Chondrocyte (in vitro differentiated cells): ENCODE results near the gene ANKRD6. TPM values are rescaled to one million over a fixed set of nuclear protein-coding genes. Genes with fewer than 3 reads are reported as not detected.

Source experiments
- DNase-seq: peaks from one replicate; pipeline ENCODE4 v3.0.0; 2021; ENCODE audit warnings: mixed read lengths, low spot score
- H3K27ac Mint-ChIP-seq: one replicate; pipeline ENCODE4 v1.8.0; 2021; ENCODE audit warnings: mild to moderate bottlenecking, moderate library complexity, mixed read lengths; ENCODE audit not compliant: unreplicated experiment
- H3K27me3 Mint-ChIP-seq: 2 replicates; pipeline ENCODE4 v1.8.0; 2021; ENCODE audit warnings: low read depth, mixed read lengths
- H3K36me3 Mint-ChIP-seq: 2 replicates; pipeline ENCODE4 v1.8.0; 2021; ENCODE audit warnings: low read depth, mixed read lengths
- H3K4me1 Mint-ChIP-seq: 2 replicates; pipeline ENCODE4 v1.8.0; 2021; ENCODE audit warnings: low read depth, mild to moderate bottlenecking, mixed read lengths
- H3K4me3 Mint-ChIP-seq: one replicate; pipeline ENCODE4 v1.8.0; 2021; ENCODE audit warnings: mild to moderate bottlenecking, moderate library complexity, mixed read lengths; ENCODE audit not compliant: unreplicated experiment
- H3K9me3 Mint-ChIP-seq: 2 replicates; pipeline ENCODE4 v1.8.0; 2021; ENCODE audit warnings: low read depth, mixed read lengths
- total RNA-seq: library from RNA; stranded (reverse); gene quantifications from 3 replicates; pipeline ENCODE4 v1.2.1, GENCODE V29; 2021
- TF ChIP-seq, protein P1 (sequence below): fragments of 200-600 bp; sonication (generic); IDR thresholded peaks from 2 replicates; pipeline ENCODE4 v1.5.0; 2021; ENCODE audit warnings: antibody characterized with exemption, mild to moderate bottlenecking, moderate library complexity

Gene ANKRD6
- total RNA-seq, 1 donor from 2014 or later, result 31.3 TPM

DNA sequence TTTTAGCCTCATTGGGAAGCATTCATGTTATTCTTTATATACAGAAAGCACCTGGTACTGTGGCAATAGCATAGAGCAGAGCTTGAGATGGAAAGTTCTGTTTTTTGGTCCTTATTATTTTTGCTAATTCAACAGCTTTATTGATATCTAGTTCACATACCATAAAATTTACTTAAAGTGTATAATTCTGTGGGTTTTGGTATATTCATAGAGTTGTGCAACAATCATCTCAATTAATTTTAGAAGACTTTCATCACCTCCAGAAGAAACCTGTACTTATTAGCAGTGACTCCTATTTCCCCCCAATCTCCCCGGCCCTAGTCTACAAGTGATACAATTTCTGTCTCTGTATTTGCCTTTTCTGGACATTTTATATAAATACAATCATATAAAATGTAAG, 77.4 kb downstream of the ANKRD6 start:
- TF ChIP-seq, protein P1, sequence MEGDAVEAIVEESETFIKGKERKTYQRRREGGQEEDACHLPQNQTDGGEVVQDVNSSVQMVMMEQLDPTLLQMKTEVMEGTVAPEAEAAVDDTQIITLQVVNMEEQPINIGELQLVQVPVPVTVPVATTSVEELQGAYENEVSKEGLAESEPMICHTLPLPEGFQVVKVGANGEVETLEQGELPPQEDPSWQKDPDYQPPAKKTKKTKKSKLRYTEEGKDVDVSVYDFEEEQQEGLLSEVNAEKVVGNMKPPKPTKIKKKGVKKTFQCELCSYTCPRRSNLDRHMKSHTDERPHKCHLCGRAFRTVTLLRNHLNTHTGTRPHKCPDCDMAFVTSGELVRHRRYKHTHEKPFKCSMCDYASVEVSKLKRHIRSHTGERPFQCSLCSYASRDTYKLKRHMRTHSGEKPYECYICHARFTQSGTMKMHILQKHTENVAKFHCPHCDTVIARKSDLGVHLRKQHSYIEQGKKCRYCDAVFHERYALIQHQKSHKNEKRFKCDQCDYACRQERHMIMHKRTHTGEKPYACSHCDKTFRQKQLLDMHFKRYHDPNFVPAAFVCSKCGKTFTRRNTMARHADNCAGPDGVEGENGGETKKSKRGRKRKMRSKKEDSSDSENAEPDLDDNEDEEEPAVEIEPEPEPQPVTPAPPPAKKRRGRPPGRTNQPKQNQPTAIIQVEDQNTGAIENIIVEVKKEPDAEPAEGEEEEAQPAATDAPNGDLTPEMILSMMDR, result no peak
- no peaks in the 10 kb centered on the region for H3K27me3 Mint-ChIP-seq
- no peak overlapping the region for H3K27ac Mint-ChIP-seq
- H3K4me1 Mint-ChIP-seq, result peaks cover 13% of the 10 kb centered on the region
- no peak for DNase-seq
- H3K4me3 Mint-ChIP-seq, result no peak overlapping the region
- H3K36me3 Mint-ChIP-seq, result no peaks in the 10 kb centered on the region
- H3K9me3 Mint-ChIP-seq, result no peaks in the 10 kb centered on the region

DNA sequence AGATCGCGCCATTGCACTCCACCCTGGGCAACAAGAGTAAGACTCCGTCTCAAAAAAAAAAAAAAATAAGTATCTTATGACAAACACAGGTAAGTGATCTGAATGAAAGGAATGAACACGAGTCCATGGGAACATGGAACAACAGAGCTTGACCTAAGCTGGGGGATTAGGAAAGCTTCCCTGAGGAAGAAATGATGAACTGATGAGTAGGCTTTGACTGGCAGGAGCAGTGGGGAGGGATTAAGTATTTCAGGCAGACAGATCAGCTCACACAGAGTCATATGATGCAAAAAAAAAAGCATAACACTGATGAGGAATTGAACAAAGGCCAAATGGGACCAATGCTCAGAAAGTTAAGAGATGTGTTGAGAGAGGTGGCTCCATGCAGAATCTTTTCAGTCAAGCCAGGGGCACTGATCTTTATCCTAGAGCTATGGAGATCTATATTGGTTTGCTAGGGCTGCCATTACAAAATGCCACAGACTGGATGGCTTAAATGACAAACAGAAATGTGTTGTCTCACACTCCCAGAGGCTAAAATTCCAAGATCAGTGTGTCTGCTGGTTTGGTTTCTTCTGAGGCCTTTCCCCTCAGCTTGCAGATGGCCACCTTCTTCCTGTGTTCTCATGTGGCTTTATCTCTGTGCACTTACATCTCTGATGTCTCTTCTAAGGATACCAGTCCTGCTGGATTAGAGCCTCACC, 85.6 kb downstream of the ANKRD6 start:
- Mint-ChIP-seq H3K27ac (no peak overlapping the region), H3K27me3 (no peaks in the 10 kb centered on the region), H3K4me1 (no peaks in the 10 kb centered on the region), H3K4me3 (no peak overlapping the region), H3K36me3 (no peaks in the 10 kb centered on the region), H3K9me3 (no peaks in the 10 kb centered on the region)
- no peak for DNase-seq
- TF ChIP-seq, protein P1, result no peak

DNA sequence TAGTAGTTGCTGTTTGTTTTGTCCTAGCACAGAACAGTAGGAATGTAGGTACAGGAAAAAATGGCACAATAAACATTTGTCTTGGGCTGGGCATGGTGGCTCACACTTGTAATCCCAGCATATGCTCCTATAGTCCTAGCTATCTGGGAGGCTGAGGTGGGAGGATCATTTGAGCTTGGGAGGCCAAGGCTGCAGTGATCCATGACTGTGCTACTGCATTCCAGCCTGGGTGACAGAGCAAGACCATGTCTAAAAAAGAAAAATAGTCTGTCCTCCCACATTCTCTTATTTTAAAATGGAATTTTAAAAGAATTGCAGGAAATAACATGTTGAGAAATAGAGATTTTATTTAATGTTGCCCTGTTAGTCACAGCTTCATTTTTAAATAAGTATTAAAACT, 87.8 kb downstream of the ANKRD6 start:
- TF ChIP-seq, protein P1, result no peak
- Mint-ChIP-seq H3K4me1 (peaks cover 6% of the 10 kb centered on the region), H3K36me3 (no peaks in the 10 kb centered on the region), H3K9me3 (no peaks in the 10 kb centered on the region), H3K4me3 (no peak overlapping the region), H3K27me3 (no peaks in the 10 kb centered on the region), H3K27ac (no peak overlapping the region)
- no peak for DNase-seq

DNA sequence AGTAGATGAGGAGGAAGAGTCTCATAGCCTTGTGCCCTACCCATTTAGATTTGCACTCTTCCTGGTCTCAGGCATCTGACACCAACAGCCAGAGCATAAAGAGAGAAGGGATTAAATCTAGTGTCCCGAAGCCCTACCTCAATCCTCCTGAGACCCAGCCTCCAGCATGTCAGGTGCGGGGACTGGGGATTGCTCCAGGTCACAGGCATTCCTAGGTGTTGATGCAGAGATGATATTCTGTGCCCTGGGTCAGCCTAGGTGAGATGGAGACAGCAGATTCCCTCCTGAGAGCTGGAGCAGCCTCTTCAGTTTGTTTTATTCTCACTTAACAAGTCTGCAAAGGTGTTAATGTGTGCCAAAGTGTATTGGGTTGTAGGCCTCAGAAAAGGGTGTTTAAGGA, 89.8 kb downstream of the ANKRD6 start:
- Mint-ChIP-seq H3K4me1 (peaks cover 17% of the 10 kb centered on the region), H3K27ac (no peak overlapping the region), H3K9me3 (no peaks in the 10 kb centered on the region), H3K36me3 (no peaks in the 10 kb centered on the region), H3K4me3 (no peak overlapping the region), H3K27me3 (no peaks in the 10 kb centered on the region)
- TF ChIP-seq, protein P1, result no peak
- DNase-seq, result no peak

DNA sequence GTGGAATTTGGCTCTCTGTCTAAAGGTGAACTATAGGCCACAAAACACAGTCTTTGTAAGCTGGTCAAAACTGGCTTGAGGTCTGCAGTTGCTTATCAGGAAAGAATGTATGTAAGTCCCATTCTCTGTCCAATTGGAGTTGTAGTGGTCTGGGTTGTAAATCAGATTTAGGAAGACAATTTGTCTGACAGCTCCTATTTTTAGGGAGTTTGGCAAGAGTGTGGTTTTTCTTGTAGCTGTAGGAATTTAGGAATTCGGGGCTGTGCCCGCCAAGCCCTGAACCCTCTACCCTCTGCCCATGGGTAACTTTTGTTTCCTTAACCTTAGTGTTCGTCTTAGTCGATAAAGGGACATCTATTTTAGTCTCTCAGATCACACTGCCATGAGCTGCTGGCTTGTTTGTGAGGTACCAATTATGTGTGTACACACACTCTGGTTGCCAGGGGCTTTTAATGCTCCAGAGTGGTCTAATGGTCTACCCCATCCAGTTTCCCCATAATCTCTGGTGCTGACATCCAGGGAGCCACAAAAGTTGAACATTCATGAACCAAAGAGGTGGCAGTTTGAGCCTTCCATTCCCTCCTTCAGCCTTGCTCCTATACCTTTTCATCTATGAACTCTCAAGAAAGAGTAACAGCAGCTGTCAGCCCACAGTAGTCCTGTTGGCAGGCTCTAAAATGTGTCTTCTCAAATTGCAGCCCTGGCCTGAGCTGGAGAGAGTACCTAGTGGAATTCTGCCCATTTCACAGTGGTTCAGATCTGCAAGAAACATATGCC, 93.0 kb downstream of the ANKRD6 start:
- TF ChIP-seq, protein P1, result no peak
- Mint-ChIP-seq H3K4me1 (peaks cover 17% of the 10 kb centered on the region), H3K27ac (peak overlapping the region; percentile 52), H3K9me3 (no peaks in the 10 kb centered on the region), H3K36me3 (peaks cover 1% of the 10 kb centered on the region), H3K4me3 (no peak overlapping the region), H3K27me3 (no peaks in the 10 kb centered on the region)
- no peak for DNase-seq
